K562 (cell line): ENCODE results near the gene CREB3L1. TPM values are rescaled to one million over a fixed set of nuclear protein-coding genes. Genes with fewer than 3 reads are reported as not detected.

Experiments used
- CHD2 ChIP-seq: IDR thresholded peaks from 2 replicates; pipeline ENCODE4 v1.6.1; 2011; ENCODE audit warnings: low read depth, low read length
- FIP1L1 ChIP-seq: fragments of 200-400 bp; formaldehyde crosslinking; IDR thresholded peaks from 2 replicates; pipeline ENCODE4 v1.6.1; 2018; ENCODE audit warnings: mild to moderate bottlenecking, low read depth, low read length; ENCODE audit not compliant: poor library complexity, severe bottlenecking
- NFATC3 ChIP-seq: fragments of 450-650 bp; IDR thresholded peaks from 2 replicates; pipeline ENCODE4 v1.6.1; 2017; ENCODE audit warnings: mild to moderate bottlenecking
- NR2C2 ChIP-seq, 2 experiments: fragments of 200-800 bp in 1 of 2; sonication (Bioruptor generic) in 1 of 2; sonication (generic) in 1 of 2; formaldehyde crosslinking in 1 of 2; IDR thresholded peaks; 2 replicates each; pipeline versions ENCODE4 v1.6.1 to v1.8.0; 2016 to 2022; ENCODE audit warnings: mild to moderate bottlenecking in 1 of 2, missing compliant biosample characterization in 1 of 2, missing genetic modification characterization in 1 of 2, missing genetic modification reagents in 1 of 2
- RFX5 ChIP-seq: IDR thresholded peaks from 2 replicates; pipeline ENCODE4 v1.6.1; 2011; ENCODE audit warnings: low read depth, mild to moderate bottlenecking, improper control_type of control experiment, low read length
- SIN3A ChIP-seq, 2 experiments: fragments of 150-350 bp in 1 of 2; IDR thresholded peaks; 2 replicates each; pipeline ENCODE4 v1.6.1; 2011 to 2016; ENCODE audit warnings: borderline replicate concordance in 2 of 2, low read depth in 2 of 2, low read length in 2 of 2, mild to moderate bottlenecking in 2 of 2, moderate library complexity in 2 of 2; ENCODE audit not compliant: control insufficient read depth in 1 of 2
- SRSF7 ChIP-seq: fragments of 200-400 bp; formaldehyde crosslinking; optimal IDR thresholded peaks from 2 replicates; pipeline ENCODE3; 2017; ENCODE audit warnings: mild to moderate bottlenecking, low read depth, low read length
- TCF7 ChIP-seq: sonication (generic); IDR thresholded peaks from 2 replicates; pipeline ENCODE4 v1.6.1; 2016; ENCODE audit warnings: antibody characterized with exemption, borderline replicate concordance
- U2AF2 ChIP-seq: fragments of 200-400 bp; formaldehyde crosslinking; optimal IDR thresholded peaks from 2 replicates; pipeline ENCODE3; 2017; ENCODE audit warnings: low read depth, mild to moderate bottlenecking, low read length
- ZC3H11A ChIP-seq: IDR thresholded peaks from 2 replicates; pipeline ENCODE4 v1.6.1; 2012; ENCODE audit warnings: low read depth, low read length, improper control_type of control experiment
- polyA plus RNA-seq, 8 experiments: library from polyadenylated mRNA; depleted of rRNA in 4 of 8; stranded (reverse) in 5 of 8; unstranded in 3 of 8; fragments of >200 nt; fragmentation: Nextera tagmentation in 2 of 8; fragmentation: Illumina TruSeq in 1 of 8; extraction: Ambion mirVana in 2 of 8; extraction: Trizol in 1 of 8; gene quantifications; 2 replicates each; pipeline versions ENCODE4 v1.2.1 to v1.2.3, GENCODE V29; 2011 to 2014; ENCODE audit warnings: inconsistent platforms in 1 of 8, missing spikeins in 1 of 8
- total RNA-seq, 7 experiments: library from RNA; depleted of rRNA in 6 of 7; stranded (reverse); fragments of >200 nt in 6 of 7; fragmentation: Illumina TruSeq in 2 of 7; extraction: Trizol in 2 of 7; gene quantifications; 2 replicates each; pipeline versions ENCODE4 v1.2.1 to v1.2.3, GENCODE V29; 2011 to 2021; ENCODE audit warnings: low replicate concordance in 1 of 7
- TF ChIP-seq, protein P1 (sequence below): fragments of 250-450 bp; sonication (Bioruptor Pico); IDR thresholded peaks from 2 replicates; pipeline ENCODE4 v1.8.0; 2021; ENCODE audit warnings: moderate library complexity, mild to moderate bottlenecking, inconsistent platforms
- TF ChIP-seq, protein P2 (sequence below): fragments of 450-650 bp; IDR thresholded peaks from 2 replicates; pipeline ENCODE4 v1.6.1; 2018; ENCODE audit warnings: mild to moderate bottlenecking, low read depth; ENCODE audit not compliant: partially characterized antibody
- TF ChIP-seq, protein P3 (sequence below): IDR thresholded peaks from 2 replicates; pipeline ENCODE4 v1.6.1; 2011; ENCODE audit warnings: borderline replicate concordance, low read depth, mild to moderate bottlenecking, moderate library complexity, low read length; ENCODE audit not compliant: insufficient read depth, poor library complexity, severe bottlenecking
- TF ChIP-seq, protein P4 (sequence below): sonication (generic); IDR thresholded peaks from 2 replicates; pipeline ENCODE4 v1.6.1; 2016
- TF ChIP-seq, protein P5 (sequence below): sonication (generic); formaldehyde crosslinking; IDR thresholded peaks from 2 replicates; pipeline ENCODE4 v1.8.1; 2023; ENCODE audit warnings: mild to moderate bottlenecking, missing genetic modification reagents, moderate library complexity
- TF ChIP-seq, protein P6 (sequence below): fragments of 250-450 bp; sonication (Bioruptor Pico); IDR thresholded peaks from 2 replicates; pipeline ENCODE4 v1.8.0; 2021; ENCODE audit warnings: borderline replicate concordance, mild to moderate bottlenecking, moderate library complexity; ENCODE audit not compliant: poor library complexity, severe bottlenecking

The CREB3L1 gene
- total and polyA plus RNA-seq, 9 of the 15 experiments (the other 6 are each of a cell fraction or from before 2014, with no cell fraction given) = 1.2 to 27.6 (median 3.7) TPM

DNA sequence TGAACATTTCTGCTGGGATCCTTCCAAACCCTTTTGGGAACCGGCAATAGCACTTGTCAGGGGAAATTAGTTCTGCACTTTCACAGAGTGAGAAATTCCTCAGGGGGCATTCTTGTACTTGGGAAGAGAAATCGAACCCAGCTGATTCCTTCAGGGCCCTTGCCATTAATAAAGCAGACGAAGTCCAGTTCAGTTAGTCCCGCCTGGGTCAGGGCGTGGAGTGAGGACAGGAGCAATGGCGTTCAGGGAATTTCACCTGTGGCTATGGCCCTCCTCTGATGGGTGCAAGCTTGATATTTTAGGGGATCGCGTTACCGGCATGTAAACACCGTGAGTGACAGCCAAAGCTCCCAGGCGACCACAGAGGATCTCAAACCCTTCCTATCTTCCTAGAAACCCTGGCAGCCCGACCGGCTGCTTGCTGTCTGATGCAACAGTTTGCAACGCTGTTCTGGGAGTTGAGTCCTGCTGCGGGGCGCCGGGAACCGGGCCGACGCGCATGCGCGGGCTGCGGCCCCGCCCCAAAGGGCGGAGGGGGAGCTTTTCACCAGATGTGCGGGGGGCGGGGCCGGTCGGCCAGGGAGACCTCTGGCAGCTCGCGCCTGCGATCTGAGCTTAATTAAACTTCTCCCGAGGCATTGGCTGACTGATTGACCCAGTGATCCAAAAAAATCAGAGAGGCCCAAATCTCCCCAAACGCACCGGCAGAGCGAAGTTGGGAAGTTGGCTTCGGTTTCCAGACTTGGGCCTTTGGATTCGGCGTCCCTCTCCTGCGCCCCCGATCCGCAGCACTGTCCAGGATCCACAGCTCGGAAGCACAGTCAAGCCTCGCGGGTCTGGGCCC is 34.3 kb upstream of the CREB3L1 start (continued):
- 0 out of 2 replicates have a peak, but pooled peaks have one; percentile 68 for TF ChIP-seq ZC3H11A
- TF ChIP-seq TCF7 = 0 out of 2 replicates have a peak, but pooled peaks have one; percentile 20
- no peak for TF ChIP-seq FIP1L1
- no peak for TF ChIP-seq RFX5
- no peak for TF ChIP-seq NR2C2 (CRISPR knock-in tag; IDR thresholded peaks at IDR 0.05)
- TF ChIP-seq NR2C2 (tag; IDR thresholded peaks at IDR 0.05) = peak; percentile 35; the same call in 1 of the 2 replicates
- no peak for TF ChIP-seq SRSF7
- 0 out of 2 replicates have a peak, but pooled peaks have one; percentile 14 for TF ChIP-seq CHD2
- TF ChIP-seq, protein P1, sequence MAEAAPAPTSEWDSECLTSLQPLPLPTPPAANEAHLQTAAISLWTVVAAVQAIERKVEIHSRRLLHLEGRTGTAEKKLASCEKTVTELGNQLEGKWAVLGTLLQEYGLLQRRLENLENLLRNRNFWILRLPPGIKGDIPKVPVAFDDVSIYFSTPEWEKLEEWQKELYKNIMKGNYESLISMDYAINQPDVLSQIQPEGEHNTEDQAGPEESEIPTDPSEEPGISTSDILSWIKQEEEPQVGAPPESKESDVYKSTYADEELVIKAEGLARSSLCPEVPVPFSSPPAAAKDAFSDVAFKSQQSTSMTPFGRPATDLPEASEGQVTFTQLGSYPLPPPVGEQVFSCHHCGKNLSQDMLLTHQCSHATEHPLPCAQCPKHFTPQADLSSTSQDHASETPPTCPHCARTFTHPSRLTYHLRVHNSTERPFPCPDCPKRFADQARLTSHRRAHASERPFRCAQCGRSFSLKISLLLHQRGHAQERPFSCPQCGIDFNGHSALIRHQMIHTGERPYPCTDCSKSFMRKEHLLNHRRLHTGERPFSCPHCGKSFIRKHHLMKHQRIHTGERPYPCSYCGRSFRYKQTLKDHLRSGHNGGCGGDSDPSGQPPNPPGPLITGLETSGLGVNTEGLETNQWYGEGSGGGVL = no peak
- TF ChIP-seq, protein P2, sequence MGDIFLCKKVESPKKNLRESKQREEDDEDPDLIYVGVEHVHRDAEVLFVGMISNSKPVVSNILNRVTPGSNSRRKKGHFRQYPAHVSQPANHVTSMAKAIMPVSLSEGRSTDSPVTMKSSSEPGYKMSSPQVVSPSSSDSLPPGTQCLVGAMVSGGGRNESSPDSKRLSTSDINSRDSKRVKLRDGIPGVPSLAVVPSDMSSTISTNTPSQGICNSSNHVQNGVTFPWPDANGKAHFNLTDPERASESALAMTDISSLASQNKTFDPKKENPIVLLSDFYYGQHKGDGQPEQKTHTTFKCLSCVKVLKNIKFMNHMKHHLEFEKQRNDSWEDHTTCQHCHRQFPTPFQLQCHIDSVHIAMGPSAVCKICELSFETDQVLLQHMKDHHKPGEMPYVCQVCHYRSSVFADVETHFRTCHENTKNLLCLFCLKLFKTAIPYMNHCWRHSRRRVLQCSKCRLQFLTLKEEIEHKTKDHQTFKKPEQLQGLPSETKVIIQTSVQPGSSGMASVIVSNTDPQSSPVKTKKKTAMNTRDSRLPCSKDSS = no peak
- no peak for TF ChIP-seq U2AF2
- TF ChIP-seq, protein P3, sequence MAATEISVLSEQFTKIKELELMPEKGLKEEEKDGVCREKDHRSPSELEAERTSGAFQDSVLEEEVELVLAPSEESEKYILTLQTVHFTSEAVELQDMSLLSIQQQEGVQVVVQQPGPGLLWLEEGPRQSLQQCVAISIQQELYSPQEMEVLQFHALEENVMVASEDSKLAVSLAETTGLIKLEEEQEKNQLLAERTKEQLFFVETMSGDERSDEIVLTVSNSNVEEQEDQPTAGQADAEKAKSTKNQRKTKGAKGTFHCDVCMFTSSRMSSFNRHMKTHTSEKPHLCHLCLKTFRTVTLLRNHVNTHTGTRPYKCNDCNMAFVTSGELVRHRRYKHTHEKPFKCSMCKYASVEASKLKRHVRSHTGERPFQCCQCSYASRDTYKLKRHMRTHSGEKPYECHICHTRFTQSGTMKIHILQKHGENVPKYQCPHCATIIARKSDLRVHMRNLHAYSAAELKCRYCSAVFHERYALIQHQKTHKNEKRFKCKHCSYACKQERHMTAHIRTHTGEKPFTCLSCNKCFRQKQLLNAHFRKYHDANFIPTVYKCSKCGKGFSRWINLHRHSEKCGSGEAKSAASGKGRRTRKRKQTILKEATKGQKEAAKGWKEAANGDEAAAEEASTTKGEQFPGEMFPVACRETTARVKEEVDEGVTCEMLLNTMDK = no peak
- TF ChIP-seq, protein P4, sequence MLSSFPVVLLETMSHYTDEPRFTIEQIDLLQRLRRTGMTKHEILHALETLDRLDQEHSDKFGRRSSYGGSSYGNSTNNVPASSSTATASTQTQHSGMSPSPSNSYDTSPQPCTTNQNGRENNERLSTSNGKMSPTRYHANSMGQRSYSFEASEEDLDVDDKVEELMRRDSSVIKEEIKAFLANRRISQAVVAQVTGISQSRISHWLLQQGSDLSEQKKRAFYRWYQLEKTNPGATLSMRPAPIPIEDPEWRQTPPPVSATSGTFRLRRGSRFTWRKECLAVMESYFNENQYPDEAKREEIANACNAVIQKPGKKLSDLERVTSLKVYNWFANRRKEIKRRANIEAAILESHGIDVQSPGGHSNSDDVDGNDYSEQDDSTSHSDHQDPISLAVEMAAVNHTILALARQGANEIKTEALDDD = no peak
- TF ChIP-seq, protein P5, sequence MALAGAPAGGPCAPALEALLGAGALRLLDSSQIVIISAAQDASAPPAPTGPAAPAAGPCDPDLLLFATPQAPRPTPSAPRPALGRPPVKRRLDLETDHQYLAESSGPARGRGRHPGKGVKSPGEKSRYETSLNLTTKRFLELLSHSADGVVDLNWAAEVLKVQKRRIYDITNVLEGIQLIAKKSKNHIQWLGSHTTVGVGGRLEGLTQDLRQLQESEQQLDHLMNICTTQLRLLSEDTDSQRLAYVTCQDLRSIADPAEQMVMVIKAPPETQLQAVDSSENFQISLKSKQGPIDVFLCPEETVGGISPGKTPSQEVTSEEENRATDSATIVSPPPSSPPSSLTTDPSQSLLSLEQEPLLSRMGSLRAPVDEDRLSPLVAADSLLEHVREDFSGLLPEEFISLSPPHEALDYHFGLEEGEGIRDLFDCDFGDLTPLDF (CRISPR knock-in tag) = no peak
- TF ChIP-seq NFATC3 = no peak
- TF ChIP-seq SIN3A (IDR thresholded peaks at IDR 0.05; ENCODE audit: borderline replicate concordance in 2 of 2, control insufficient read depth in 1 of 2, low read depth in 2 of 2, low read length in 2 of 2) = peak; percentile 2 to 90; a peak in 3 of 4 replicates
- TF ChIP-seq, protein P6, sequence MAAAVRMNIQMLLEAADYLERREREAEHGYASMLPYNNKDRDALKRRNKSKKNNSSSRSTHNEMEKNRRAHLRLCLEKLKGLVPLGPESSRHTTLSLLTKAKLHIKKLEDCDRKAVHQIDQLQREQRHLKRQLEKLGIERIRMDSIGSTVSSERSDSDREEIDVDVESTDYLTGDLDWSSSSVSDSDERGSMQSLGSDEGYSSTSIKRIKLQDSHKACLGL (CRISPR knock-in tag) = no peak
